IPS-NIHi11 (cell line): ENCODE measurements around the gene GABRB2.

Source experiments
- DNase-seq: peaks from one replicate; pipeline ENCODE4 v3.0.0; 2012; ENCODE audit warnings: mixed read lengths, low spot score

The GABRB2 gene

GRCh38 chr5:161471211-161471950 lies 75.1 kb downstream of the GABRB2 start:
- no peak for DNase-seq

GRCh38 chr5:161467703-161468102 lies 78.8 kb downstream of the GABRB2 start:
- no peak for DNase-seq

- DNase-seq, result no peak
Observed at GRCh38 chr5:161460741-161461140, 85.8 kb downstream of the GABRB2 start.

GRCh38 chr5:161446655-161447054 lies 99.9 kb downstream of the GABRB2 start:
- DNase-seq, result no peak

- DNase-seq, result no peak
Observed at GRCh38 chr5:161442471-161442870, 104.1 kb downstream of the GABRB2 start.

GRCh38 chr5:161432798-161433197 lies 113.7 kb downstream of the GABRB2 start:
- no peak for DNase-seq

GRCh38 chr5:161431963-161432362 lies 114.6 kb downstream of the GABRB2 start:
- peak; percentile 7 for DNase-seq

GRCh38 chr5:161421067-161421466 lies 125.5 kb downstream of the GABRB2 start:
- no peak for DNase-seq

GRCh38 chr5:161420521-161420920 lies 126.0 kb downstream of the GABRB2 start:
- no peak for DNase-seq

GRCh38 chr5:161414896-161415295 lies 131.6 kb downstream of the GABRB2 start:
- no peak for DNase-seq

GRCh38 chr5:161414037-161414436 lies 132.5 kb downstream of the GABRB2 start:
- DNase-seq, result no peak

- DNase-seq, result no peak
Observed at GRCh38 chr5:161412792-161413191, 133.7 kb downstream of the GABRB2 start.

- DNase-seq, result no peak
Observed at GRCh38 chr5:161411156-161411555, 135.4 kb downstream of the GABRB2 start.

GRCh38 chr5:161410640-161411039 lies 135.9 kb downstream of the GABRB2 start:
- no peak for DNase-seq

- DNase-seq, result no peak
Observed at GRCh38 chr5:161409471-161409870, 137.1 kb downstream of the GABRB2 start.

- no peak for DNase-seq
Observed at GRCh38 chr5:161406880-161407279, 139.6 kb downstream of the GABRB2 start.

- DNase-seq, result no peak
Observed at GRCh38 chr5:161403996-161404395, 142.5 kb downstream of the GABRB2 start.

- DNase-seq, result no peak
Observed at GRCh38 chr5:161403121-161403520, 143.4 kb downstream of the GABRB2 start.

GRCh38 chr5:161400583-161400982 lies 145.9 kb downstream of the GABRB2 start:
- DNase-seq, result no peak

- no peak for DNase-seq
Observed at GRCh38 chr5:161399996-161400562, 146.4 kb downstream of the GABRB2 start.

- DNase-seq, result no peak
Observed at GRCh38 chr5:161397448-161397847, 149.1 kb downstream of the GABRB2 start.

GRCh38 chr5:161396171-161396570 lies 150.4 kb downstream of the GABRB2 start:
- no peak for DNase-seq

- DNase-seq, result no peak
Observed at GRCh38 chr5:161391724-161392123, 154.8 kb downstream of the GABRB2 start.

GRCh38 chr5:161391016-161391415 lies 155.5 kb downstream of the GABRB2 start:
- DNase-seq, result no peak
